Measurements from ENCODE around the gene LDLRAD3.

LDLRAD3 gene

GRCh38 chr11:36219996-36220395 is 276.1 kb downstream of the LDLRAD3 start:
- no peak for DNase-seq

GRCh38 chr11:36222831-36223635 is 279.2 kb downstream of the LDLRAD3 start:
- no peak for DNase-seq

GRCh38 chr11:36224209-36224882 is 280.5 kb downstream of the LDLRAD3 start:
- no peak for DNase-seq

- DNase-seq, result no peak
These were observed 283.2 kb downstream of the LDLRAD3 start for GRCh38 chr11:36227044-36227443.

- DNase-seq, result no peak
These were observed 284.8 kb downstream of the LDLRAD3 start for GRCh38 chr11:36228689-36229088.

- DNase-seq, result no peak
These were observed 285.3 kb downstream of the LDLRAD3 start for GRCh38 chr11:36229091-36229705.

- no peak for DNase-seq
These were observed 287.2 kb downstream of the LDLRAD3 start for GRCh38 chr11:36230779-36231699.

- DNase-seq, result no peak
These were observed 289.3 kb downstream of the LDLRAD3 start for GRCh38 chr11:36233204-36233603.

GRCh38 chr11:36234825-36235224 is 291.0 kb downstream of the LDLRAD3 start:
- no peak for DNase-seq

- no peak for DNase-seq
These were observed 291.9 kb downstream of the LDLRAD3 start for GRCh38 chr11:36235750-36236149.

GRCh38 chr11:36237391-36237790 is 293.5 kb downstream of the LDLRAD3 start:
- no peak for DNase-seq

GRCh38 chr11:36238036-36238631 is 294.3 kb downstream of the LDLRAD3 start:
- DNase-seq, result no peak

- DNase-seq, result no peak
These were observed 295.0 kb downstream of the LDLRAD3 start for GRCh38 chr11:36238881-36239280.

- no peak for DNase-seq
These were observed 295.8 kb downstream of the LDLRAD3 start for GRCh38 chr11:36239636-36240035.

- DNase-seq, result no peak
These were observed 296.3 kb downstream of the LDLRAD3 start for GRCh38 chr11:36240173-36240572.

- no peak for DNase-seq
These were observed 296.9 kb downstream of the LDLRAD3 start for GRCh38 chr11:36240801-36241200.

GRCh38 chr11:36241497-36241896 is 297.6 kb downstream of the LDLRAD3 start:
- DNase-seq, result no peak

GRCh38 chr11:36243641-36244040 is 299.8 kb downstream of the LDLRAD3 start:
- DNase-seq, result no peak

- no peak for DNase-seq
These were observed 303.6 kb downstream of the LDLRAD3 start for GRCh38 chr11:36247493-36247892.

GRCh38 chr11:36248436-36248835 is 304.6 kb downstream of the LDLRAD3 start:
- DNase-seq, result no peak

- DNase-seq, result no peak
These were observed 305.4 kb downstream of the LDLRAD3 start for GRCh38 chr11:36249246-36249645.

- no peak for DNase-seq
These were observed 308.0 kb downstream of the LDLRAD3 start for GRCh38 chr11:36251823-36252222.
